Tibial artery (tissue), 4 donors: ENCODE measurements around the gene NLRP8.
"Not testable (repeated sequence)": the region's sequence is repeated elsewhere in the genome, so short reads cannot be mapped to it uniquely, and the experiment has no call there.

Experiments used
- DNase-seq, 2 donors: peaks; one replicate each; pipeline ENCODE4 v3.0.0-alpha.2; 2019
- H3K27ac ChIP-seq, 2 donors: fragments of 200-600 bp; sonication (generic) in 1 of 2; 1 replicate in 1 of 2; 2 replicates in 1 of 2; pipeline ENCODE4 v1.5.1; 2018 to 2019; ENCODE audit warnings: mild to moderate bottlenecking in 1 of 2
- H3K27me3 ChIP-seq, 2 donors: fragments of 200-600 bp; sonication (generic) in 1 of 2; one replicate each; pipeline versions ENCODE4 v1.5.1 to v1.6.0; 2016 to 2019
- H3K36me3 ChIP-seq, 3 donors: fragments of 200-600 bp; sonication (generic) in 2 of 3; one replicate each; pipeline ENCODE4 v1.5.1; 2016 to 2019; ENCODE audit warnings: mild to moderate bottlenecking in 2 of 3
- H3K4me1 ChIP-seq, 4 donors: fragments of 200-600 bp; sonication (generic) in 2 of 4; 1 replicate in 3 of 4; 2 replicates in 1 of 4; pipeline ENCODE4 v1.5.1; 2016 to 2019
- H3K4me3 ChIP-seq, 2 donors: fragments of 200-600 bp; sonication (generic) in 1 of 2; 1 replicate in 1 of 2; 2 replicates in 1 of 2; pipeline ENCODE4 v1.5.1; 2018 to 2019; ENCODE audit warnings: mild to moderate bottlenecking in 2 of 2
- H3K9me3 ChIP-seq, 3 donors: fragments of 200-600 bp; sonication (generic) in 1 of 3; one replicate each; pipeline ENCODE4 v1.5.1; 2016 to 2019
- CTCF ChIP-seq, 2 experiments: fragments of 200-600 bp in 1 of 2; fragments of 450-650 bp in 1 of 2; IDR thresholded peaks; one replicate each; pipeline ENCODE4 v1.5.1; 2017 to 2019; ENCODE audit warnings: antibody characterized with exemption in 2 of 2, mild to moderate bottlenecking in 1 of 2, moderate library complexity in 1 of 2
- intact Hi-C: fragments of 100-400 bp; cut with DNase I; formaldehyde crosslinking; loops from one replicate; pipeline ENCODE4 v1.15.0; 2023; ENCODE audit warnings: low total_unique reads

NLRP8 gene

GRCh38 chr19:55940306-55940705 is 7.3 kb upstream of the NLRP8 start:
- Histone ChIP-seq H3K4me3 (no peak overlapping the region), H3K27ac (no peak overlapping the region), H3K36me3 (no peaks in the 10 kb centered on the region), H3K9me3 (peaks cover 0 to 5% (median 0%) of the 10 kb centered on the region in 3 donors), H3K27me3 (no peaks in the 10 kb centered on the region), H3K4me1 (no peaks in the 10 kb centered on the region)
- intact Hi-C loops, result no loop called here
- DNase-seq, result no peak
- no peak for TF ChIP-seq CTCF (IDR thresholded peaks at IDR 0.05)

- intact Hi-C loops, DNase-seq, H3K36me3 ChIP-seq, H3K27ac ChIP-seq, H3K27me3 ChIP-seq, H3K9me3 ChIP-seq, H3K4me1 ChIP-seq, H3K4me3 ChIP-seq: not testable (repeated sequence)
These were observed 2.9 kb downstream of the NLRP8 start for GRCh38 chr19:55950566-55950965.

- TF ChIP-seq CTCF (IDR thresholded peaks at IDR 0.05), result no peak
- Histone ChIP-seq H3K9me3 (no peaks in the 10 kb centered on the region), H3K4me3 (no peak overlapping the region), H3K4me1 (no peaks in the 10 kb centered on the region), H3K36me3 (no peaks in the 10 kb centered on the region), H3K27ac (no peak overlapping the region), H3K27me3 (no peaks in the 10 kb centered on the region)
- intact Hi-C loops, result no loop called here
- DNase-seq, result no peak
These were observed 8.8 kb downstream of the NLRP8 start for GRCh38 chr19:55956431-55956830.

GRCh38 chr19:55958356-55958755 is 10.7 kb downstream of the NLRP8 start:
- Histone ChIP-seq H3K4me1 (no peaks in the 10 kb centered on the region), H3K4me3 (no peak overlapping the region), H3K36me3 (no peaks in the 10 kb centered on the region), H3K9me3 (no peaks in the 10 kb centered on the region), H3K27ac (no peak overlapping the region), H3K27me3 (no peaks in the 10 kb centered on the region)
- DNase-seq, result no peak
- TF ChIP-seq CTCF (IDR thresholded peaks at IDR 0.05), result no peak
- intact Hi-C loops, result no loop called here

GRCh38 chr19:55959996-55960675 is 12.5 kb downstream of the NLRP8 start:
- no peak for TF ChIP-seq CTCF (IDR thresholded peaks at IDR 0.05)
- H3K36me3 ChIP-seq, result no peaks in the 10 kb centered on the region
- intact Hi-C loops, result no loop called here
- no peaks in the 10 kb centered on the region for H3K9me3 ChIP-seq
- DNase-seq, result no peak
- H3K27me3 ChIP-seq, result no peaks in the 10 kb centered on the region
- no peak overlapping the region for H3K4me3 ChIP-seq
- no peak overlapping the region for H3K27ac ChIP-seq
- H3K4me1 ChIP-seq, result no peaks in the 10 kb centered on the region

GRCh38 chr19:55962186-55962585 is 14.6 kb downstream of the NLRP8 start:
- H3K4me1 ChIP-seq, result no peaks in the 10 kb centered on the region
- no peaks in the 10 kb centered on the region for H3K9me3 ChIP-seq
- H3K27me3 ChIP-seq, result no peaks in the 10 kb centered on the region
- no peak overlapping the region for H3K27ac ChIP-seq
- H3K4me3 ChIP-seq, result no peak overlapping the region
- TF ChIP-seq CTCF (IDR thresholded peaks at IDR 0.05), result no peak
- intact Hi-C loops, result no loop called here
- H3K36me3 ChIP-seq, result no peaks in the 10 kb centered on the region
- no peak for DNase-seq
